H1 (cell line): ENCODE measurements around the gene GLRA2. TPM values are rescaled to one million over a fixed set of nuclear protein-coding genes. Genes with fewer than 3 reads are reported as not detected.

Experiments
- CEBPB ChIP-seq: IDR thresholded peaks from 2 replicates; pipeline ENCODE4 v1.6.1; 2012; ENCODE audit warnings: low read depth, low read length
- CHD2 ChIP-seq: IDR thresholded peaks from 2 replicates; pipeline ENCODE4 v1.6.1; 2012; ENCODE audit warnings: low read length, improper control_type of control experiment
- CHD7 ChIP-seq: fragments of 300-600 bp; sonication (generic); IDR thresholded peaks from 2 replicates; pipeline ENCODE4 v1.7.1; 2012; ENCODE audit warnings: low read length, moderate library complexity, mild to moderate bottlenecking, inconsistent platforms; ENCODE audit not compliant: insufficient replicate concordance
- CREB1 ChIP-seq: IDR thresholded peaks from 2 replicates; pipeline ENCODE4 v1.6.1; 2012; ENCODE audit warnings: inconsistent platforms
- EZH2 ChIP-seq: fragments of 200-600 bp; sonication (generic); IDR thresholded peaks from 2 replicates; pipeline ENCODE4 v1.7.1; 2012; ENCODE audit warnings: low read depth, mild to moderate bottlenecking, moderate library complexity, low read length, inconsistent platforms; ENCODE audit not compliant: severe bottlenecking
- GTF2F1 ChIP-seq: IDR thresholded peaks from 2 replicates; pipeline ENCODE4 v1.6.1; 2012; ENCODE audit warnings: low read depth, low read length, improper control_type of control experiment, borderline replicate concordance
- KDM1A ChIP-seq: fragments of 200-600, 300-600 bp; sonication (generic); IDR thresholded peaks from 2 replicates; pipeline ENCODE4 v1.7.1; 2016; ENCODE audit warnings: mild to moderate bottlenecking, low read length, borderline replicate concordance
- PHF8 ChIP-seq: fragments of 200-600 bp; sonication (generic); conservative IDR thresholded peaks from 2 replicates; pipeline ENCODE4 v1.7.1; 2012; ENCODE audit warnings: low read depth, mild to moderate bottlenecking, inconsistent platforms, low read length, moderate library complexity
- RXRA ChIP-seq: IDR thresholded peaks from 2 replicates; pipeline ENCODE4 v1.6.1; 2011; ENCODE audit warnings: low read depth, mild to moderate bottlenecking, low read length, moderate library complexity; ENCODE audit not compliant: insufficient read depth
- SP1 ChIP-seq: IDR thresholded peaks from 2 replicates; pipeline ENCODE4 v1.6.1; 2011; ENCODE audit warnings: low read depth, low read length
- TAF1 ChIP-seq: IDR thresholded peaks from 2 replicates; pipeline ENCODE4 v1.6.1; 2011; ENCODE audit warnings: mild to moderate bottlenecking, low read depth, low read length
- USF2 ChIP-seq: IDR thresholded peaks from 2 replicates; pipeline ENCODE4 v1.6.1; 2011; ENCODE audit warnings: low read length, improper control_type of control experiment
- polyA plus RNA-seq, 7 experiments: library from polyadenylated mRNA; depleted of rRNA in 3 of 7; stranded (reverse) in 5 of 7; unstranded in 2 of 7; fragments of >200 nt in 5 of 7; fragments of 200-250 nt in 2 of 7; gene quantifications; 1 replicate in 5 of 7; 2 replicates in 1 of 7; 4 replicates in 1 of 7; pipeline versions ENCODE4 v1.2.1 to v1.2.3, GENCODE V29; 2011 to 2013; ENCODE audit warnings: missing spikeins in 2 of 7, mixed read lengths in 2 of 7
- total RNA-seq: library from RNA; stranded (reverse); fragmentation: NEBNext Ultra II Directional; extraction: Animal tissue kit (Norgen Biotek cat#: 25700); gene quantifications from 2 replicates; pipeline ENCODE4 v1.2.1, GENCODE V29; 2021

The GLRA2 gene
- total and polyA plus RNA-seq, 2 of the 8 experiments (the other 6 are each of a cell fraction or from before 2014, with no cell fraction given): not detected

DNA sequence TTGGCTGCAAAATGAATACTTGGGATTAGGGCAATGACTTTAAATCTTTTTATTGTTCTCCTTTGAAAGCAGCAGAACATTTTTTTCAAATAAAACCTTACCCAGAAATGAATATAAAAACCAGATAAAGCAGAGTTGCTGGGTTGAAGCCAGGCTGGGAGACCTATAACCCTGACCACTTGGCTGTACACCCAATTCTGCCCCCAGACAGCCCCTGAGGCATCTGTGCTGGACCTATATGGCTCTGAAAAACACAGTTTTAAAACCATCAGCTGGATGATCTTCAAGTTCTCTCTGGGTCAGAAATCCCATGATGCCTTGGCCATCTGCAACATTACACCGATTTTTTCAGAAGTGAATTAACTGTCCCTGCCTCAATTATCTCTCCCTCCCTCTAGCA is 23.7 kb upstream of the GLRA2 start (continued):
- no peak for TF ChIP-seq CHD7
- TF ChIP-seq TAF1: no peak
- no peak for TF ChIP-seq CREB1
- TF ChIP-seq CHD2: no peak
- TF ChIP-seq RXRA: no peak
- no peak for TF ChIP-seq GTF2F1
- no peak for TF ChIP-seq KDM1A
- TF ChIP-seq CEBPB: no peak
- TF ChIP-seq EZH2: no peak
- TF ChIP-seq PHF8: no peak
- TF ChIP-seq USF2: no peak
- TF ChIP-seq SP1: no peak
- TF ChIP-seq, all 59 proteins: peak for 0
